HL-60 (cell line): ENCODE measurements around the gene NHP2.
"Not testable (repeated sequence)": the region's sequence is repeated elsewhere in the genome, so short reads cannot be mapped to it uniquely, and the experiment has no call there.

ENCODE experiments used
- DNase-seq, 2 experiments: peaks; one replicate each; pipeline ENCODE4 v3.0.0-alpha.2; 2010 to 2020; ENCODE audit warnings: low read depth in 1 of 2, low spot score in 1 of 2
- H3K27ac ChIP-seq: fragments of 250-450 bp; sonication (Bioruptor Pico); replicated peaks from 2 replicates; pipeline ENCODE4 v1.5.1; 2020; ENCODE audit warnings: mild to moderate bottlenecking, moderate library complexity
- H3K27me3 ChIP-seq: fragments of 250-450 bp; sonication (Bioruptor Pico); 2 replicates; pipeline ENCODE4 v1.5.1; 2021; ENCODE audit warnings: mild to moderate bottlenecking, moderate library complexity; ENCODE audit not compliant: insufficient read depth, poor library complexity, severe bottlenecking
- H3K4me3 ChIP-seq: replicated peaks from 2 replicates; pipeline ENCODE4 v1.5.1; 2011; ENCODE audit warnings: mild to moderate bottlenecking, control low read depth, low read length; ENCODE audit not compliant: insufficient read depth
- GABPA ChIP-seq: IDR thresholded peaks from 2 replicates; pipeline ENCODE4 v1.6.1; 2012; ENCODE audit warnings: low read depth
- POLR2AphosphoS5 ChIP-seq: IDR thresholded peaks from 2 replicates; pipeline ENCODE4 v1.6.1; 2012; ENCODE audit warnings: low read depth
- REST ChIP-seq: IDR thresholded peaks from 2 replicates; pipeline ENCODE4 v1.6.1; 2012; ENCODE audit warnings: low read depth; ENCODE audit not compliant: insufficient replicate concordance
- SPI1 ChIP-seq: IDR thresholded peaks from 2 replicates; pipeline ENCODE4 v1.6.1; 2012; ENCODE audit warnings: low read depth, mild to moderate bottlenecking, borderline replicate concordance
- TF ChIP-seq, protein P1 (sequence below): IDR thresholded peaks from one replicate; pipeline ENCODE4 v1.5.1; 2011; ENCODE audit warnings: low read length, control low read depth, inconsistent platforms; ENCODE audit not compliant: insufficient read depth

Gene NHP2

GRCh38 chr5:178130576-178131445, 22.9 kb downstream of the NHP2 start, which contains the start of gene RMND5B:
Gene RMND5B (plus strand): TSS chr5:178131014. CDS start chr5:178138120, 7,106 bp downstream.
- DNase-seq: peak; percentile 69 to 77
- peak within 1 kb of the TSS; percentile 80 for H3K27ac ChIP-seq
- H3K4me3 ChIP-seq: peak within 1 kb of the TSS; percentile 67
- no peak for TF ChIP-seq SPI1
- TF ChIP-seq, protein P1, sequence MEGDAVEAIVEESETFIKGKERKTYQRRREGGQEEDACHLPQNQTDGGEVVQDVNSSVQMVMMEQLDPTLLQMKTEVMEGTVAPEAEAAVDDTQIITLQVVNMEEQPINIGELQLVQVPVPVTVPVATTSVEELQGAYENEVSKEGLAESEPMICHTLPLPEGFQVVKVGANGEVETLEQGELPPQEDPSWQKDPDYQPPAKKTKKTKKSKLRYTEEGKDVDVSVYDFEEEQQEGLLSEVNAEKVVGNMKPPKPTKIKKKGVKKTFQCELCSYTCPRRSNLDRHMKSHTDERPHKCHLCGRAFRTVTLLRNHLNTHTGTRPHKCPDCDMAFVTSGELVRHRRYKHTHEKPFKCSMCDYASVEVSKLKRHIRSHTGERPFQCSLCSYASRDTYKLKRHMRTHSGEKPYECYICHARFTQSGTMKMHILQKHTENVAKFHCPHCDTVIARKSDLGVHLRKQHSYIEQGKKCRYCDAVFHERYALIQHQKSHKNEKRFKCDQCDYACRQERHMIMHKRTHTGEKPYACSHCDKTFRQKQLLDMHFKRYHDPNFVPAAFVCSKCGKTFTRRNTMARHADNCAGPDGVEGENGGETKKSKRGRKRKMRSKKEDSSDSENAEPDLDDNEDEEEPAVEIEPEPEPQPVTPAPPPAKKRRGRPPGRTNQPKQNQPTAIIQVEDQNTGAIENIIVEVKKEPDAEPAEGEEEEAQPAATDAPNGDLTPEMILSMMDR: no peak
- TF ChIP-seq POLR2AphosphoS5: peak; percentile 56; the same call in 1 of the 2 replicates
- TF ChIP-seq REST: peak; percentile 67
- TF ChIP-seq GABPA: peak; percentile 75
- no peaks in the 10 kb centered on the region for H3K27me3 ChIP-seq

DNA sequence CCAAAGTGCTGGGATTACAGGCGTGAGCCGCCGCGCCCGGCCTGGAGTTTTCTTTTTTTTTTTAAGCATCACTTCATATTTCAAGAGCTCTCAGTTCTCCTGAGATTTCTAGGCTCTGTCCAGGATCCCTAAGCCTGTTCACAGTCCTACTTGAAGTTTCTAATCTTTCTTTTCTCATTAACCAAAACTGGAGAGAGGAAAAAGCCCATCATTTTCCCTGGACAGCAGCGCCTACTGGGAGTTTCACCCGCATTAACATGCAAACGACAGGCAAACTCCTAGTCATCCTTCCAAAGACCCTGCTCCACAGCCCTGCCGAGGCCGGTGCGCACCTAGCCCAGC, 23.5 kb downstream of the NHP2 start:
- not testable (repeated sequence) for H3K27me3 ChIP-seq, DNase-seq
- Histone ChIP-seq H3K4me3 (peak overlapping the region; percentile 67), H3K27ac (peak overlapping the region; percentile 80)

- H3K27ac ChIP-seq: no peak overlapping the region
- TF ChIP-seq REST (no peak), SPI1 (no peak)
Measured at GRCh38 chr5:178129296-178129695, 24.4 kb downstream of the NHP2 start.

GRCh38 chr5:178127300-178128009, 26.2 kb downstream of the NHP2 start:
- not testable (repeated sequence) for H3K27me3 ChIP-seq, H3K4me3 ChIP-seq, H3K27ac ChIP-seq
- DNase-seq: peak in 1 of 2 experiments; percentile 30
- peak; percentile 82 for TF ChIP-seq SPI1

More at GRCh38 chr5:178129296-178129695, 24.4 kb downstream of the NHP2 start:
- DNase-seq: no peak
- Histone ChIP-seq H3K4me3 (no peak overlapping the region), H3K27me3 (no peaks in the 10 kb centered on the region)

GRCh38 chr5:178126556-178126955, 27.1 kb downstream of the NHP2 start:
- Histone ChIP-seq H3K4me3 (no peak overlapping the region), H3K27ac (no peak overlapping the region), H3K27me3 (peaks cover 5% of the 10 kb centered on the region)
- TF ChIP-seq POLR2AphosphoS5 (no peak), SPI1 (no peak), REST (no peak), GABPA (no peak)
- TF ChIP-seq, protein P1: no peak
- no peak for DNase-seq
